A673 (cell line): Measurements from ENCODE around the gene XRCC3. TPM values are rescaled to one million over a fixed set of nuclear protein-coding genes. Genes with fewer than 3 reads are reported as not detected.

Experiments
- BruUV-seq: library from RNA; stranded (reverse); fragments of 400-500 nt; replicated peaks from 2 replicates; lab custom pipeline; 2021; lab: Mats Ljungman, UMichigan
- CTCF ChIA-PET: fragments of 300-600 bp; sonication (Branson Sonifier 250); formaldehyde crosslinking; loops from one replicate; lab custom pipeline; 2022; ENCODE audit warnings: antibody characterized with exemption; lab: Charles Lee
- POLR2A ChIA-PET: fragments of 300-600 bp; sonication (Branson Sonifier 250); formaldehyde crosslinking; loops from one replicate; lab custom pipeline; 2022; ENCODE audit warnings: antibody characterized with exemption; ENCODE audit not compliant: low non-redundant PET; lab: Charles Lee
- DNase-seq: peaks from one replicate; pipeline ENCODE4 v3.0.0-alpha.2; 2015; ENCODE audit warnings: low spot score
- H3K27ac ChIP-seq: fragments of 200-600 bp; sonication (generic); 2 replicates; pipeline ENCODE4 v1.5.1; 2016; ENCODE audit warnings: mixed run types, low read depth, mild to moderate bottlenecking, mixed read lengths, antibody characterized with exemption, low read length; ENCODE audit not compliant: poor library complexity, severe bottlenecking
- H3K27me3 ChIP-seq: fragments of 200-600 bp; sonication (generic); replicated peaks from 2 replicates; pipeline ENCODE4 v1.6.1; 2017; ENCODE audit warnings: mixed run types, low read depth, mild to moderate bottlenecking, mixed read lengths, antibody characterized with exemption, low read length; ENCODE audit not compliant: insufficient read depth, poor library complexity
- H3K36me3 ChIP-seq: fragments of 200-600 bp; sonication (generic); 2 replicates; pipeline ENCODE4 v1.6.1; 2016; ENCODE audit warnings: mixed run types, mild to moderate bottlenecking, mixed read lengths, antibody characterized with exemption, low read length; ENCODE audit not compliant: insufficient read depth, poor library complexity, severe bottlenecking
- H3K4me1 ChIP-seq: fragments of 200-600 bp; sonication (generic); 2 replicates; pipeline ENCODE4 v1.6.1; 2017; ENCODE audit warnings: mixed run types, mild to moderate bottlenecking, mixed read lengths, antibody characterized with exemption, low read length; ENCODE audit not compliant: insufficient read depth, poor library complexity, severe bottlenecking
- H3K4me3 ChIP-seq: fragments of 200-600 bp; sonication (generic); 2 replicates; pipeline ENCODE4 v1.5.1; 2016; ENCODE audit warnings: low read depth, mixed run types, mild to moderate bottlenecking, mixed read lengths, low read length; ENCODE audit not compliant: poor library complexity, severe bottlenecking
- H3K9me3 ChIP-seq: fragments of 200-600 bp; sonication (generic); 2 replicates; pipeline ENCODE4 v1.6.1; 2016; ENCODE audit warnings: mixed run types, low read depth, mild to moderate bottlenecking, mixed read lengths, antibody characterized with exemption, low read length; ENCODE audit not compliant: poor library complexity, severe bottlenecking
- EZH2 ChIP-seq: fragments of 200-600 bp; sonication (generic); IDR thresholded peaks from 2 replicates; pipeline ENCODE4 v1.6.1; 2017; ENCODE audit warnings: borderline replicate concordance, low read depth, mild to moderate bottlenecking, mixed read lengths, antibody characterized with exemption, low read length; ENCODE audit not compliant: poor library complexity, severe bottlenecking
- intact Hi-C: fragments of 100-400 bp; cut with micrococcal nuclease; formaldehyde crosslinking; loops from one replicate; pipeline ENCODE4 v1.10.0; 2022; ENCODE audit not compliant: unreplicated experiment
- total RNA-seq: library from RNA; stranded (reverse); gene quantifications from 2 replicates; pipeline ENCODE4 v1.2.3, GENCODE V29; 2021
- TF ChIP-seq, protein P1 (sequence below): fragments of 300-800, 200-600 bp; sonication (generic); conservative IDR thresholded peaks from 2 replicates; pipeline ENCODE4 v1.5.1; 2017; ENCODE audit warnings: low read depth, mild to moderate bottlenecking, antibody characterized with exemption, low read length, moderate library complexity, mixed read lengths

XRCC3 gene
- total RNA-seq, 1 experiment from 2014 or later = 91.8 TPM

DNA sequence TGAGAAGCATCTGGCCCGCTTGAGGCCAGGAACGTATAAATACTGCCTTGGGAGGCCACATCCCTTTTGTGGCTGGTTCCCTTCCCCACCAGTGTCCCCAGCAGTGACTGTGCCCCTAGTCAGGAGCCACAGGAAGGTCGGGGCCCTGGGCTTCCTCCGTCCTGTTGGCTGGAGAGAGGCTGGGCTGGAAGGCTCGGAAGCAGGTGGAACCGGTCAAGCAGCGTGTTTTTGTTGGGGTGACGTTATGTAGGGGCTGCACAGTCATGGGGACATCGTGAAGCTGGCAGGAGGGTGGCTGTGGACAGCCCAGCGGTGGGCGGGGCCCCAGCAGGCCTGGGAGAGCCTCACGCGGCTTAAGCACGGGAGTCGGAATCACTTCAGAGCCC lies 10.1 kb downstream of the XRCC3 start:
- POLR2A ChIA-PET = no interaction called here
- peaks cover 91% of the 10 kb centered on the region for H3K36me3 ChIP-seq
- CTCF ChIA-PET = no interaction called here
- H3K4me1 ChIP-seq = peaks cover 11% of the 10 kb centered on the region
- BruUV-seq = no TSS peak
- intact Hi-C loops = no loop called here
- DNase-seq = no peak
- H3K27ac ChIP-seq = peak overlapping the region; percentile 67
- H3K27me3 ChIP-seq = no peaks in the 10 kb centered on the region
- no peak for TF ChIP-seq EZH2
- TF ChIP-seq, protein P1, sequence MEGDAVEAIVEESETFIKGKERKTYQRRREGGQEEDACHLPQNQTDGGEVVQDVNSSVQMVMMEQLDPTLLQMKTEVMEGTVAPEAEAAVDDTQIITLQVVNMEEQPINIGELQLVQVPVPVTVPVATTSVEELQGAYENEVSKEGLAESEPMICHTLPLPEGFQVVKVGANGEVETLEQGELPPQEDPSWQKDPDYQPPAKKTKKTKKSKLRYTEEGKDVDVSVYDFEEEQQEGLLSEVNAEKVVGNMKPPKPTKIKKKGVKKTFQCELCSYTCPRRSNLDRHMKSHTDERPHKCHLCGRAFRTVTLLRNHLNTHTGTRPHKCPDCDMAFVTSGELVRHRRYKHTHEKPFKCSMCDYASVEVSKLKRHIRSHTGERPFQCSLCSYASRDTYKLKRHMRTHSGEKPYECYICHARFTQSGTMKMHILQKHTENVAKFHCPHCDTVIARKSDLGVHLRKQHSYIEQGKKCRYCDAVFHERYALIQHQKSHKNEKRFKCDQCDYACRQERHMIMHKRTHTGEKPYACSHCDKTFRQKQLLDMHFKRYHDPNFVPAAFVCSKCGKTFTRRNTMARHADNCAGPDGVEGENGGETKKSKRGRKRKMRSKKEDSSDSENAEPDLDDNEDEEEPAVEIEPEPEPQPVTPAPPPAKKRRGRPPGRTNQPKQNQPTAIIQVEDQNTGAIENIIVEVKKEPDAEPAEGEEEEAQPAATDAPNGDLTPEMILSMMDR = no peak
- H3K9me3 ChIP-seq = no peaks in the 10 kb centered on the region
- H3K4me3 ChIP-seq = no peak overlapping the region

DNA sequence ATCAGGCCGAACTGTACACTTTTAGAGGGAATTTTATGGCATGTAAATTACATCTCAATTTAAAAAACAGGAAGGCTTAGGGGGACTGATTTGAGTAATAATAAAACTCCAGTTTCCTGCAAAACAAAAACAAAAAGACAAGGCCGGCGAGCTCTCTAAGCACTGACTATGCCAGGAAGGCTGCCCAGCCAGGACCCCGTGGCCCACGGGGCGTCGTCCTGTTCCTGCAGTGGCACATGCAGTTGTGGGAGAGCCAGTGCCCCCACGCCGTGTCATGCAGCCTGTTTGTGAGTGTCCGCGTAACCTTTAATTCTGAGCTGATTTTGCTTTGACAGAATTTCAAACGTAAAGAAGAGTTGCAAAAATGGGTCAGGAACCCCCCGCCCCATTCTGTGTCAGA lies 10.5 kb downstream of the XRCC3 start:
- no peak for TF ChIP-seq EZH2
- TF ChIP-seq, protein P1 = no peak
- no peaks in the 10 kb centered on the region for H3K9me3 ChIP-seq
- H3K4me1 ChIP-seq = peaks cover 11% of the 10 kb centered on the region
- H3K36me3 ChIP-seq = peaks cover 91% of the 10 kb centered on the region
- no peaks in the 10 kb centered on the region for H3K27me3 ChIP-seq
- TSS peak; percentile 14 for BruUV-seq
- ChIA-PET POLR2A (interaction anchor here (0.6 kb wide), 1 partner anchor 9 kb away, joined by 3 read pairs; no protein-coding TSS in a partner anchor), CTCF (no interaction called here)
- intact Hi-C loops = no loop called here
- peak overlapping the region; percentile 67 for H3K27ac ChIP-seq
- no peak for DNase-seq
- no peak overlapping the region for H3K4me3 ChIP-seq

DNA sequence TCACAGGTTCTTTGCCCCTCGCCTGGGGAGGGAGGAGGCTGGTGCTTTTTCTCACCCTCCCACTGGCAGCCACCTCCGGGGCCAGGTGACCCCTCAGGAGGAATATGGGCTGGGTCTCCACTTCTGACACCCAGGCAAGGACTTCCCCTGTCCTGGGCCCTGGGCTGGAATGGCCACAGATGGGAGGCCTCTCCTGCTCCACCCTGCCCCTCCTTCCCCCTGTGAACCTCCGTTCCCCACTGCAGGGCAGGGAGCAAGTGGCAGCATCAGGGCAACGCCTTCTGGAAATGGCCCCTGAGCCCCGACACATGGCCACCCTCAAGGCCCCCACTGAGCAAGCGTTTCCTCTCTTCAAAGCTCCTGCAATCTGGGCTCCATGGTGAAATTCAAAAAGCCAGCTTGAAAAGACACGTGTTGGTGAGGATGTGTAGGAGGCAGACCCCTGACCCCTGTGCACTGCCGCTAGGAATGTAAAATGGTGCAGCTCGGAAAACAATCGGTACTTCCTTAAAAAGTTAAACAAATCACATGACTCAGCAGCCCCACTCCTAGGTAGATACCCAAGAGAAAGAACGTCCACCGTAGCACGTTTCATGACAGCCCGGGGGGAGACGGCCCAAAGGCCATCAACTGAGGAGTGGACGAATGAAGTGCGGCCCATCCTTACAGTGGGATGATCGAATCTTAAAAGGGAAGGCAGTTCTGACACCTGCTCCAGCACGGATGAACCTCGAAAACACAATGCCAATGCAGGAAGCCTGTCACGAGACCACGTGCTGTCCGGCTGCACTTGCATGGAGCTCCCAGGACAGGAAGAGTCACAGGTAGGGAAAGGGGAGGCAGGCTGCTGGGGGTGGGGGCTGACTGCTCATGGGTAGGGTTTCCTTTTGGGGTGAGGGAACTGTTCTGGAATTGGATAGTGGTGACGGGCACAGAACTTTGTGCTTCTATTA lies 11.5 kb downstream of the XRCC3 start:
- H3K27me3 ChIP-seq = no peaks in the 10 kb centered on the region
- BruUV-seq = no TSS peak
- H3K4me3 ChIP-seq = no peak overlapping the region
- CTCF ChIA-PET = no interaction called here
- H3K9me3 ChIP-seq = no peaks in the 10 kb centered on the region
- DNase-seq = no peak
- intact Hi-C loops = no loop called here
- H3K4me1 ChIP-seq = peaks cover 11% of the 10 kb centered on the region
- peak overlapping the region; percentile 14 for H3K27ac ChIP-seq
- POLR2A ChIA-PET = interaction anchor here (0.6 kb wide), 1 partner anchor 10 kb away, joined by 3 read pairs; no protein-coding TSS in a partner anchor
- H3K36me3 ChIP-seq = peaks cover 91% of the 10 kb centered on the region
- TF ChIP-seq EZH2 = no peak
- TF ChIP-seq, protein P1 = no peak
